Stimulated activated CD8-positive, alpha-beta memory T cell treated with anti-CD3 and anti-CD28 coated beads, Interleukin-12 subunit alpha, Interleukin-12 subunit beta, amount 100 ng/mL, for 24 hours (primary cell): Measurements from ENCODE around the gene LILRB4.
"Not testable (repeated sequence)": the region's sequence is repeated elsewhere in the genome, so short reads cannot be mapped to it uniquely, and the experiment has no call there.

ENCODE experiments used
- DNase-seq: peaks from one replicate; pipeline ENCODE4 v3.0.0-alpha.2; 2020; ENCODE audit errors: extremely low read depth

LILRB4 gene

DNA sequence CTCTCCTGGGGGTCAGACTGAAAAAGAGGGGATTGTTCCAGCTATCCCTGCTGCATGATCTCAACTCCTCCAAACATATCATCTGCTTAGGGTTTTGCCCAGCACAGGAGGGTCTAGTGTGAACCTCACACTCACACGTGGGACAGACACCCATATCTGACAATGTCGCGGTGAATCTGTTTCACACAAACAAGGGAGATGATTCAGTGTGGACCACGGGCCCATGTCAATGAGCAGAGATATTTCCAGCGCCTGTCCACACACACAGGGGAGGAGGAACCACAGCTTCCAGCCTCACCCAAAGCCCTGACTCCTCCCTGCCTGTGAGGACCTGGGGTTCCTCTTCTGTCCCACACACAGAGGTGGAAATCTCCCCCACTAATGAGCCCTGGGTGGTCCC, 31.9 kb downstream of the LILRB4 start:
- DNase-seq: no peak

- no peak for DNase-seq
These were observed 33.3 kb downstream of the LILRB4 start for GRCh38 chr19:54696117-54696548.

GRCh38 chr19:54696766-54697165, 34.0 kb downstream of the LILRB4 start:
- no peak for DNase-seq

DNA sequence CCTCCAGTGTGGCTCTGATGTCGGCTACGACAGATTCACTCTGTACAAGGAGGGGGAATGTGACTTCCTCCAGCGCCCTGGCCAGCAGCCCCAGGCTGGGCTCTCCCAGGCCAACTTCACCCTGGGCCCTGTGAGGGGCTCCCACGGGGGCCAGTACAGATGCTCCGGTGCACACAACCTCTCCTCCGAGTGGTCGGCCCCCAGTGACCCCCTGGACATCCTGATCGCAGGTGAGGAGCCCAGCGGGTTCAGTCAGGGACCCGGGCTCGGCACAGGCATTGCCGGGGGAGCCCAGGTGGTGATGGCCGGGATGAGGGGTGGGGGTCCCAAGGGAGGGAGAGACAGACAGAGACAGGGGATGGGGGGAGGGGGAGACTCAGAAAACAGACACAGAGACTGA, 34.9 kb downstream of the LILRB4 start:
- DNase-seq: not testable (repeated sequence)

DNA sequence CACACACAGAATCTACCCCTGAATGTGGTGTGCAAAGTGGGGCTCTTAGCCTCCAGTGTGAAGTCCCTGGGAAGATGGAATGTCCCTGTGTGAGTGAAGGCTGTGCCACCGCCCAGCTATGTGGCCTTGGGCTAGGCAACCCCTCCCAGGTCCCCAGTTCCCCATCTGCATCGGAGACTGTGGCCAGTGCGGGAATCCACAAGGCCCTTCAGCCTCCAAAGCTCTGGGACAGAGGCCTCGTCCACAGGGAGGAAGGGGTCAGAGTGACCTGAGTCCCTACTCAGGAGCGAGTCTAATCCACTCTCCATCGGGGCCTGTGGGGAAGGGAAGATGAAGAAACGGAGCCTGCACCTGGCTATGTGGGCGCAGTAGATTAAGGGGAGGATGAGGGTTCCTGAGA, 42.1 kb downstream of the LILRB4 start:
- no peak for DNase-seq

GRCh38 chr19:54707962-54708361, 45.2 kb downstream of the LILRB4 start:
- no peak for DNase-seq

DNA sequence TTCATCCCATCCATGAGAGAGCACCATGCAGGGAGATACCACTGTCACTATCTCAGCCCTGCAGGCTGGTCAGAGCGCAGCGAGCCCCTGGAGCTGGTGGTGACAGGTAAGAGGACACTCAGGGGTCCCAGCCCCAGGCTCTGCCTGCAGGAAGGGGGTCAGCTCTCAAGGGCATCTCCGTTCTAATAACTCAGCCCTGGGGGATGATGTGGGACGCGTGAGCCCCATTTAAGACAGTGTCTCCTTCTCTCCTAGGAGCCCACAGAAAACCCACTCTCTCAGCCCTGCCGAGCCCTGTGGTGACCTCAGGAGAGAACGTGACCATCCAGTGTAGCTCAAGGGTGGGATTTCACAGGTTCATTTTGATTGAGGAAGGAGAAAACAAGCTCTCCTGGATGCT, 46.0 kb downstream of the LILRB4 start:
- DNase-seq: no peak

DNA sequence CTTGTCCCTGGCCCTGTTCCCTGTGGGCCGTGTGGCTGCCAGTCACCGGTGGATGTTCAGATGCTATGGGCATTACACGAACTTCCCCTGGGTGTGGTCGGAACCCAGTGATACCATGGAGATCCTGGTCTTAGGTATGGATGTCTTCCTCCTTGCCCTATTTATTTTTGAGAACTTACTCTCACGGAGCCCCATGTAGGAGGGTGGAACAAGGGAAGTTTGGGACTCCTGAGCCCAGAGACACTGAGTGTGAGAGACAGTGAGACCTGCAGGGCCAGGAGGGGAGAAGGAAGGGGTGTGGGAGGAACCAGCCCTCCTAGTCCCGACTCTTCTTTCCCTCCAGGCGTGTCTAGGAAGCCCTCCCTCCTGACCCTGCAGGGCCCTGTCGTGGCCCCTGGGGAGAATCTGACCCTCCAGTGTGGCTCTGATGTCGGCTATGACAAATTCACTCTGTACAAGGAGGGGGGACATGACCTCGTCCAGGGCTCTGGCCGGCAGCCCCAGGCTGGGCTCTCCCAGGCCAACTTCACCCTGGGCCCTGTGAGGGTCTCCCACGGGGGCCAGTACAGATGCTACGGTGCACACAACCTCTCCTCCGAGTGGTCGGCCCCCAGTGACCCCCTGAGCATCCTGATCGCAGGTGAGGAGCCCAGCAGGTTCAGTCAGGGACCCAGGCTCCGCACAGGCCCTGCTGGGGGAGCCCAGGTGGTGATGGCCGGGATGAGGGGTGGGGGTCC, 46.6 kb downstream of the LILRB4 start:
- DNase-seq: no peak

GRCh38 chr19:54709956-54710355, 47.2 kb downstream of the LILRB4 start:
- DNase-seq: not testable (repeated sequence)
